Rectal smooth muscle tissue (tissue), 1 donor: Measurements from ENCODE around the gene NFE2L2.
"Not testable (repeated sequence)": the region's sequence is repeated elsewhere in the genome, so short reads cannot be mapped to it uniquely, and the experiment has no call there.

Experiments
- H3K27ac ChIP-seq: one replicate; pipeline ENCODE4 v1.7.0; 2013; ENCODE audit warnings: low read depth, low read length, inconsistent platforms
- H3K27me3 ChIP-seq: one replicate; pipeline ENCODE4 v1.7.0; 2013; ENCODE audit warnings: low read length; ENCODE audit not compliant: control insufficient read depth, insufficient read depth
- H3K36me3 ChIP-seq: one replicate; pipeline ENCODE4 v1.7.0; 2013; ENCODE audit warnings: low read length; ENCODE audit not compliant: control insufficient read depth, insufficient read depth
- H3K4me1 ChIP-seq: one replicate; pipeline ENCODE4 v1.7.0; 2013; ENCODE audit warnings: low read length; ENCODE audit not compliant: control insufficient read depth, insufficient read depth
- H3K4me3 ChIP-seq: one replicate; pipeline ENCODE4 v1.7.0; 2013; ENCODE audit warnings: low read length
- H3K9ac ChIP-seq: one replicate; pipeline ENCODE4 v1.7.0; 2013; ENCODE audit warnings: low read length

NFE2L2 gene

GRCh38 chr2:177217247-177217843 is 47.2 kb downstream of the NFE2L2 start:
- H3K36me3 ChIP-seq = peaks cover 29% of the 10 kb centered on the region
- H3K27me3 ChIP-seq = no peaks in the 10 kb centered on the region
- no peak overlapping the region for H3K4me3 ChIP-seq
- no peak overlapping the region for H3K27ac ChIP-seq
- H3K9ac ChIP-seq = no peak overlapping the region
- peaks cover 12% of the 10 kb centered on the region for H3K4me1 ChIP-seq

- H3K9ac ChIP-seq = peak overlapping the region; percentile 88
- H3K4me3 ChIP-seq = peak overlapping the region; percentile 95
- H3K4me1 ChIP-seq = peaks cover 25% of the 10 kb centered on the region
- H3K27ac ChIP-seq = peak overlapping the region; percentile 100
- H3K27me3 ChIP-seq = no peaks in the 10 kb centered on the region
- H3K36me3 ChIP-seq = peaks cover 17% of the 10 kb centered on the region
Measured at GRCh38 chr2:177212891-177213856, 51.4 kb downstream of the NFE2L2 start.

- no peaks in the 10 kb centered on the region for H3K27me3 ChIP-seq
- H3K9ac ChIP-seq = peak within 1 kb of the TSS; percentile 100
- H3K36me3 ChIP-seq = peaks cover 14% of the 10 kb centered on the region
- H3K27ac ChIP-seq = peak within 1 kb of the TSS; percentile 100
- peaks cover 25% of the 10 kb centered on the region for H3K4me1 ChIP-seq
- H3K4me3 ChIP-seq = peak within 1 kb of the TSS; percentile 95
Measured at GRCh38 chr2:177212106-177212890, 52.2 kb downstream of the NFE2L2 start, which contains the start of gene HNRNPA3. Gene HNRNPA3 (plus strand): TSS chr2:177212794. CDS start chr2:177212800, 6 bp downstream.

GRCh38 chr2:177211576-177212105 is 52.9 kb downstream of the NFE2L2 start:
- Histone ChIP-seq H3K4me3 (peak overlapping the region; percentile 88), H3K27ac (peak overlapping the region; percentile 99), H3K4me1 (peaks cover 25% of the 10 kb centered on the region), H3K9ac (peak overlapping the region; percentile 100), H3K36me3 (peaks cover 9% of the 10 kb centered on the region), H3K27me3 (no peaks in the 10 kb centered on the region)

GRCh38 chr2:177211169-177211568 is 53.4 kb downstream of the NFE2L2 start:
- no peaks in the 10 kb centered on the region for H3K27me3 ChIP-seq
- peak overlapping the region; percentile 88 for H3K4me3 ChIP-seq
- peak overlapping the region; percentile 100 for H3K9ac ChIP-seq
- peaks cover 25% of the 10 kb centered on the region for H3K4me1 ChIP-seq
- H3K27ac ChIP-seq = peak overlapping the region; percentile 99
- H3K36me3 ChIP-seq = peaks cover 4% of the 10 kb centered on the region

- Histone ChIP-seq H3K4me1 (peaks cover 13% of the 10 kb centered on the region), H3K9ac (no peak overlapping the region), H3K4me3 (no peak overlapping the region), H3K36me3 (no peaks in the 10 kb centered on the region), H3K27ac (no peak overlapping the region), H3K27me3 (no peaks in the 10 kb centered on the region)
Measured at GRCh38 chr2:177207101-177207500, 57.4 kb downstream of the NFE2L2 start.

- H3K27me3 ChIP-seq = no peaks in the 10 kb centered on the region
- H3K4me3 ChIP-seq = no peak overlapping the region
- H3K36me3 ChIP-seq = no peaks in the 10 kb centered on the region
- no peaks in the 10 kb centered on the region for H3K4me1 ChIP-seq
- H3K27ac ChIP-seq = no peak overlapping the region
- H3K9ac ChIP-seq = no peak overlapping the region
Measured at GRCh38 chr2:177204417-177204816, 60.1 kb downstream of the NFE2L2 start.

GRCh38 chr2:177201919-177202346 is 62.6 kb downstream of the NFE2L2 start:
- Histone ChIP-seq H3K36me3 (no peaks in the 10 kb centered on the region), H3K27me3 (no peaks in the 10 kb centered on the region), H3K4me1 (no peaks in the 10 kb centered on the region), H3K9ac (no peak overlapping the region), H3K27ac (no peak overlapping the region), H3K4me3 (no peak overlapping the region)

- not testable (repeated sequence) for H3K9ac ChIP-seq, H3K4me3 ChIP-seq, H3K27ac ChIP-seq, H3K36me3 ChIP-seq, H3K4me1 ChIP-seq, H3K27me3 ChIP-seq
Measured at GRCh38 chr2:177200419-177200818, 64.1 kb downstream of the NFE2L2 start.

- Histone ChIP-seq H3K9ac (no peak overlapping the region), H3K27me3 (no peaks in the 10 kb centered on the region), H3K4me3 (no peak overlapping the region), H3K27ac (no peak overlapping the region), H3K36me3 (no peaks in the 10 kb centered on the region), H3K4me1 (no peaks in the 10 kb centered on the region)
Measured at GRCh38 chr2:177195194-177195593, 69.3 kb downstream of the NFE2L2 start.

GRCh38 chr2:177193240-177193639 is 71.3 kb downstream of the NFE2L2 start:
- no peaks in the 10 kb centered on the region for H3K4me1 ChIP-seq
- no peak overlapping the region for H3K9ac ChIP-seq
- no peaks in the 10 kb centered on the region for H3K27me3 ChIP-seq

GRCh38 chr2:177192788-177193187 is 71.7 kb downstream of the NFE2L2 start:
- no peak overlapping the region for H3K9ac ChIP-seq
- H3K4me1 ChIP-seq = no peaks in the 10 kb centered on the region
- no peaks in the 10 kb centered on the region for H3K27me3 ChIP-seq
- no peak overlapping the region for H3K4me3 ChIP-seq
- H3K36me3 ChIP-seq = no peaks in the 10 kb centered on the region
- H3K27ac ChIP-seq = no peak overlapping the region

More at GRCh38 chr2:177193240-177193639, 71.3 kb downstream of the NFE2L2 start:
- Histone ChIP-seq H3K4me3 (no peak overlapping the region), H3K36me3 (no peaks in the 10 kb centered on the region), H3K27ac (no peak overlapping the region)
